GM21390 (cell line): ENCODE data around the gene C2CD4B.

Experiments
- ATAC-seq: cut with Tn5 transposase; IDR thresholded peaks from one replicate; pipeline ENCODE4 v1.9.1; 2021; ENCODE audit not compliant: unreplicated experiment

C2CD4B gene

DNA sequence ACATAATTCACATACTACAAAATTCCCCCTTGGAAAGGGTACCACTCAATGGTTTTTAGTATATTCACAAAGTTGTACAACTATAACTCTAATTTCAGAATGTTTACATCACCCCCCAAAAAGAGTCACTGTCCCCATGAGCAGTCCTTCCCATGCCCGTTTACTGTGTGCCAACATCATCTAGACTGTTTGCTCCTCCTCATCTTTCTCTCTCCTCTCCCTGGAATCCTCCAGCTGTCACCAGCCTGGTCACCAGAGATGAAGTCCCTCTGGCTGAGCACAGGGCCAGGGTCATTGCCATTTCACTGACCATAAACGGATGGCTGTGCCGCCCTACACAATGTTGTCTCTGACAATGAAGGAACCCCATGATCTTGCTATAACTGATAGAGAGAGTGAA lies 45.2 kb downstream of the C2CD4B start:
- ATAC-seq, result no peak

DNA sequence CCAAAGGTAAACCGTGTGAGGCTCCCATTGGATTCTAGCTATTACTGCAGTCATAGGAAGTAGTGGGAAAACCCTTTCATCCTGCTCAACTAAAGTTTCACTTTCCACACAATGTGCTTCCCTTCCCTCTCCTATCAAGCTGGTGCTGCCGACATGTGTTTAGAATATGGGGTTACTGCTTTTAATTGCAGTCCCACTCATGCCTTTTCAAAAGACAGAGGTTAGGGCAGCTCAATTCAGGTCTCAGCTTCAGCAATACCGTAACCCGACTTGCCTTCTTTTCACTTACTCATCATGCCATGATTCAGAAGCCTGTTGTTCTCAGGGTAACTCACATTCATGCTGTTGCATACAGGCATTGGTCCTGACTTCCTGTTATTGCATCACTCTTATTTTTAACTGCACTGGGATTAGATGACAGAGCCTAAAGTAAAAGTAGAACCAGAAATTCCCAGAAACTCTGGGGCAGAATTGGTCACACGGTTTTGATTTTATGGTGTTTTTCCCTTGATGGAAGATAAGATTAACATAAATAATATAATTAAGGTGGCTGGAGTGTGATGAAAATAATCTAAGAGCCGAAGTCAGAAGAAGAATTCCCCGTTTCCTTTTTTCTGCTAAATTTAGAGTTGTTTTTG lies 45.7 kb downstream of the C2CD4B start:
- no peak for ATAC-seq

- ATAC-seq, result no peak
Observed at GRCh38 chr15:62118520-62119226, 46.4 kb downstream of the C2CD4B start.

GRCh38 chr15:62115847-62116246 lies 49.2 kb downstream of the C2CD4B start:
- no peak for ATAC-seq
